Colonic mucosa (tissue), 4 donors: ENCODE results near the gene UBE3D. TPM values are rescaled to one million over a fixed set of nuclear protein-coding genes. Genes with fewer than 3 reads are reported as not detected.

Source experiments
- DNase-seq: peaks from one replicate; pipeline ENCODE4 v3.0.0-alpha.2; 2020
- H3K27ac ChIP-seq: fragments of 200-600 bp; one replicate; pipeline ENCODE4 v1.8.0; 2021
- H3K27me3 ChIP-seq: fragments of 200-600 bp; one replicate; pipeline ENCODE4 v1.8.0; 2021
- H3K36me3 ChIP-seq: fragments of 200-600 bp; one replicate; pipeline ENCODE4 v1.8.0; 2021
- H3K4me1 ChIP-seq: fragments of 200-600 bp; one replicate; pipeline ENCODE4 v1.8.0; 2021; ENCODE audit warnings: mild to moderate bottlenecking
- H3K4me3 ChIP-seq: fragments of 200-600 bp; one replicate; pipeline ENCODE4 v1.8.0; 2021
- H3K9ac ChIP-seq, 2 donors: one replicate each; pipeline ENCODE4 v1.7.0; 2013; ENCODE audit warnings: control low read depth in 2 of 2, low read depth in 2 of 2, low read length in 2 of 2
- H3K9me3 ChIP-seq: fragments of 200-600 bp; one replicate; pipeline ENCODE4 v1.8.0; 2021
- CTCF ChIP-seq: fragments of 200-600 bp; IDR thresholded peaks from one replicate; pipeline ENCODE4 v1.8.0; 2022; ENCODE audit warnings: antibody characterized with exemption, mild to moderate bottlenecking
- intact Hi-C: fragments of 100-400 bp; cut with DNase I; formaldehyde crosslinking; loops from one replicate; pipeline ENCODE4 v1.14.1; 2022
- total RNA-seq, 2 donors: library from RNA; stranded (reverse); fragmentation: NEBNext Ultra II Directional in 1 of 2; extraction: Animal tissue kit (Norgen Biotek cat#: 25700) in 1 of 2; gene quantifications; one replicate each; pipeline ENCODE4 v1.2.1, GENCODE V29; 2021
- donor health status: healthy.
- donor health status: DM: no; HTN: no; CAD: no.
- donor health status: DM: no; HTN: no; CAD: no.

The UBE3D gene
- total RNA-seq, 2 donors from 2014 or later: 3.6 to 3.8 TPM

- no peak for DNase-seq
- Histone ChIP-seq H3K9me3 (no peaks in the 10 kb centered on the region), H3K27me3 (no peaks in the 10 kb centered on the region), H3K36me3 (no peaks in the 10 kb centered on the region), H3K4me3 (no peak overlapping the region), H3K4me1 (no peaks in the 10 kb centered on the region), H3K27ac (no peak overlapping the region), H3K9ac (no peak overlapping the region)
- intact Hi-C loops: no loop called here
- TF ChIP-seq CTCF: no peak
These were observed 183.1 kb downstream of the UBE3D start for GRCh38 chr6:82882363-82883023.

GRCh38 chr6:82881519-82881918, 184.1 kb downstream of the UBE3D start:
- no peak for DNase-seq
- H3K36me3 ChIP-seq: no peaks in the 10 kb centered on the region
- no peaks in the 10 kb centered on the region for H3K27me3 ChIP-seq
- H3K4me3 ChIP-seq: no peak overlapping the region
- no peaks in the 10 kb centered on the region for H3K4me1 ChIP-seq
- no peak overlapping the region for H3K9ac ChIP-seq
- no peak overlapping the region for H3K27ac ChIP-seq
- H3K9me3 ChIP-seq: no peaks in the 10 kb centered on the region
- no peak for TF ChIP-seq CTCF
- intact Hi-C loops: no loop called here

GRCh38 chr6:82878812-82879211, 186.8 kb downstream of the UBE3D start:
- H3K27ac ChIP-seq: no peak overlapping the region
- H3K9me3 ChIP-seq: no peaks in the 10 kb centered on the region
- no peak overlapping the region for H3K4me3 ChIP-seq
- no peaks in the 10 kb centered on the region for H3K36me3 ChIP-seq
- H3K27me3 ChIP-seq: no peaks in the 10 kb centered on the region
- DNase-seq: no peak
- intact Hi-C loops: no loop called here
- no peak overlapping the region for H3K9ac ChIP-seq
- TF ChIP-seq CTCF: no peak
- no peaks in the 10 kb centered on the region for H3K4me1 ChIP-seq

GRCh38 chr6:82877213-82878195, 188.1 kb downstream of the UBE3D start:
- no peak overlapping the region for H3K4me3 ChIP-seq
- H3K27ac ChIP-seq: no peak overlapping the region
- intact Hi-C loops: no loop called here
- no peaks in the 10 kb centered on the region for H3K9me3 ChIP-seq
- DNase-seq: no peak
- H3K27me3 ChIP-seq: no peaks in the 10 kb centered on the region
- H3K36me3 ChIP-seq: no peaks in the 10 kb centered on the region
- H3K4me1 ChIP-seq: no peaks in the 10 kb centered on the region
- no peak for TF ChIP-seq CTCF
- H3K9ac ChIP-seq: no peak overlapping the region

- no peak for TF ChIP-seq CTCF
- Histone ChIP-seq H3K9me3 (no peaks in the 10 kb centered on the region), H3K27ac (no peak overlapping the region), H3K9ac (no peak overlapping the region), H3K27me3 (no peaks in the 10 kb centered on the region), H3K4me3 (no peak overlapping the region), H3K36me3 (no peaks in the 10 kb centered on the region), H3K4me1 (no peaks in the 10 kb centered on the region)
- intact Hi-C loops: no loop called here
- DNase-seq: no peak
These were observed 190.0 kb downstream of the UBE3D start for GRCh38 chr6:82875573-82876185.
